Body of pancreas (tissue), 4 donors: ENCODE measurements around the gene BCL2L11.

Experiments used
- POLR2A ChIP-seq, 3 donors: fragments of 450-650 bp; IDR thresholded peaks; one replicate each; pipeline ENCODE4 v1.6.1; 2016; ENCODE audit warnings: antibody characterized with exemption in 3 of 3, mild to moderate bottlenecking in 2 of 3
- TF ChIP-seq, protein P1 (sequence below), 7 experiments: fragments of 450-650 bp in 4 of 7; fragments of 200-600 bp in 3 of 7; sonication (generic) in 3 of 7; IDR thresholded peaks; one replicate each; pipeline ENCODE4 v1.5.1; 2016 to 2019; ENCODE audit warnings: antibody characterized with exemption in 7 of 7

DNA sequence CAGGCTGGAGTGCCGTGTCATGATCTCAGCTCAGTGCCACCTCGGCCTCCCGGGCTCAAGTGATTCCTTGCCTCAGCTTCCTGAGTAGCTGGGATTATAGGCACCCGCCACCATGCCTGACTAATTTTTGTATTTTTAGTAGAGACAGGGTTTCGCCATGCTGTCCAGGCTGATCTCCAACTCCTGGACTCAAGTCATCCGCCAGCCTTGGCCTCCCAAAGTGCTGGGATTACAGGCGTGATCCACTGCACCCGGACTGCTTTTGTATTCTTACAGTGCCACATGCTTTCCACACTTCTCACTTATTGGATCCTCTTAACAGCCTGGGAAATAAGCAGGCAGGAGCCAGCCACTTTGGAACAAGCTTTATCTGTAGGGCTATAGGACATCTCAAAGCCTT is 25.3 kb upstream of the BCL2L11 start:
- TF ChIP-seq, protein P1, sequence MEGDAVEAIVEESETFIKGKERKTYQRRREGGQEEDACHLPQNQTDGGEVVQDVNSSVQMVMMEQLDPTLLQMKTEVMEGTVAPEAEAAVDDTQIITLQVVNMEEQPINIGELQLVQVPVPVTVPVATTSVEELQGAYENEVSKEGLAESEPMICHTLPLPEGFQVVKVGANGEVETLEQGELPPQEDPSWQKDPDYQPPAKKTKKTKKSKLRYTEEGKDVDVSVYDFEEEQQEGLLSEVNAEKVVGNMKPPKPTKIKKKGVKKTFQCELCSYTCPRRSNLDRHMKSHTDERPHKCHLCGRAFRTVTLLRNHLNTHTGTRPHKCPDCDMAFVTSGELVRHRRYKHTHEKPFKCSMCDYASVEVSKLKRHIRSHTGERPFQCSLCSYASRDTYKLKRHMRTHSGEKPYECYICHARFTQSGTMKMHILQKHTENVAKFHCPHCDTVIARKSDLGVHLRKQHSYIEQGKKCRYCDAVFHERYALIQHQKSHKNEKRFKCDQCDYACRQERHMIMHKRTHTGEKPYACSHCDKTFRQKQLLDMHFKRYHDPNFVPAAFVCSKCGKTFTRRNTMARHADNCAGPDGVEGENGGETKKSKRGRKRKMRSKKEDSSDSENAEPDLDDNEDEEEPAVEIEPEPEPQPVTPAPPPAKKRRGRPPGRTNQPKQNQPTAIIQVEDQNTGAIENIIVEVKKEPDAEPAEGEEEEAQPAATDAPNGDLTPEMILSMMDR (IDR thresholded peaks at IDR 0.05) = no peak
- no peak for TF ChIP-seq POLR2A (IDR thresholded peaks at IDR 0.05)
